ENCODE measurements around the gene ARFGEF2.

The ARFGEF2 gene

GRCh38 chr20:48952656-48953055 is 31.1 kb downstream of the ARFGEF2 start:
- Mint-ChIP-seq H3K36me3 (ENCODE audit: insufficient read depth) (peaks cover 56% of the 10 kb centered on the region), H3K27me3 (no peaks in the 10 kb centered on the region), H3K4me3 (no peak overlapping the region), H3K27ac (ENCODE audit: low read depth) (no peak overlapping the region), H3K4me1 (no peaks in the 10 kb centered on the region), H3K9me3 (no peaks in the 10 kb centered on the region)
- ATAC-seq (replicated peaks; ENCODE audit: extremely low read depth, poor library complexity, severe bottlenecking) (no peak), DNase-seq (ENCODE audit: low spot score in 2 of 2) (no peak)

GRCh38 chr20:48953653-48954052 is 32.1 kb downstream of the ARFGEF2 start:
- DNase-seq (ENCODE audit: low spot score in 2 of 2): no peak
- H3K36me3 Mint-ChIP-seq (ENCODE audit: insufficient read depth): peaks cover 61% of the 10 kb centered on the region
- no peaks in the 10 kb centered on the region for H3K9me3 Mint-ChIP-seq
- no peaks in the 10 kb centered on the region for H3K4me1 Mint-ChIP-seq
- no peak overlapping the region for H3K27ac Mint-ChIP-seq (ENCODE audit: low read depth)
- no peak overlapping the region for H3K4me3 Mint-ChIP-seq
- no peaks in the 10 kb centered on the region for H3K27me3 Mint-ChIP-seq
- ATAC-seq (replicated peaks; ENCODE audit: extremely low read depth, poor library complexity, severe bottlenecking): no peak

- H3K36me3 Mint-ChIP-seq (ENCODE audit: insufficient read depth): peaks cover 59% of the 10 kb centered on the region
- ATAC-seq (replicated peaks; ENCODE audit: extremely low read depth, poor library complexity, severe bottlenecking) (no peak), DNase-seq (ENCODE audit: low spot score in 2 of 2) (no peak)
- no peak overlapping the region for H3K27ac Mint-ChIP-seq (ENCODE audit: low read depth)
- no peaks in the 10 kb centered on the region for H3K27me3 Mint-ChIP-seq
- no peak overlapping the region for H3K4me3 Mint-ChIP-seq
- no peaks in the 10 kb centered on the region for H3K4me1 Mint-ChIP-seq
- H3K9me3 Mint-ChIP-seq: no peaks in the 10 kb centered on the region
Measured at GRCh38 chr20:48956052-48956451, 34.5 kb downstream of the ARFGEF2 start.

- ATAC-seq (replicated peaks; ENCODE audit: extremely low read depth, poor library complexity, severe bottlenecking) (no peak), DNase-seq (ENCODE audit: low spot score in 2 of 2) (no peak)
- Mint-ChIP-seq H3K9me3 (no peaks in the 10 kb centered on the region), H3K4me3 (no peak overlapping the region), H3K36me3 (ENCODE audit: insufficient read depth) (peaks cover 54% of the 10 kb centered on the region), H3K27me3 (no peaks in the 10 kb centered on the region), H3K4me1 (no peaks in the 10 kb centered on the region), H3K27ac (ENCODE audit: low read depth) (peak overlapping the region; percentile 68)
Measured at GRCh38 chr20:48957053-48957481, 35.6 kb downstream of the ARFGEF2 start.

- DNase-seq (ENCODE audit: low spot score in 2 of 2) (no peak), ATAC-seq (replicated peaks; ENCODE audit: extremely low read depth, poor library complexity, severe bottlenecking) (no peak)
- Mint-ChIP-seq H3K4me3 (no peak overlapping the region), H3K9me3 (no peaks in the 10 kb centered on the region), H3K36me3 (ENCODE audit: insufficient read depth) (peaks cover 49% of the 10 kb centered on the region), H3K27ac (ENCODE audit: low read depth) (peak overlapping the region; percentile 68), H3K27me3 (no peaks in the 10 kb centered on the region), H3K4me1 (no peaks in the 10 kb centered on the region)
Measured at GRCh38 chr20:48957533-48957932, 36.0 kb downstream of the ARFGEF2 start.

GRCh38 chr20:48958743-48959142 is 37.2 kb downstream of the ARFGEF2 start:
- Mint-ChIP-seq H3K36me3 (ENCODE audit: insufficient read depth) (peaks cover 45% of the 10 kb centered on the region), H3K4me3 (no peak overlapping the region), H3K4me1 (no peaks in the 10 kb centered on the region), H3K27me3 (no peaks in the 10 kb centered on the region), H3K27ac (ENCODE audit: low read depth) (no peak overlapping the region), H3K9me3 (no peaks in the 10 kb centered on the region)
- no peak for DNase-seq (ENCODE audit: low spot score in 2 of 2)
- no peak for ATAC-seq (replicated peaks; ENCODE audit: extremely low read depth, poor library complexity, severe bottlenecking)

- Mint-ChIP-seq H3K4me1 (no peaks in the 10 kb centered on the region), H3K27ac (ENCODE audit: low read depth) (no peak overlapping the region), H3K27me3 (no peaks in the 10 kb centered on the region), H3K9me3 (no peaks in the 10 kb centered on the region), H3K36me3 (ENCODE audit: insufficient read depth) (peaks cover 41% of the 10 kb centered on the region), H3K4me3 (no peak overlapping the region)
- no peak for DNase-seq (ENCODE audit: low spot score in 2 of 2)
- ATAC-seq (replicated peaks; ENCODE audit: extremely low read depth, poor library complexity, severe bottlenecking): no peak
Measured at GRCh38 chr20:48959899-48960550, 38.5 kb downstream of the ARFGEF2 start.

GRCh38 chr20:48962421-48962820 is 40.9 kb downstream of the ARFGEF2 start:
- DNase-seq (ENCODE audit: low spot score in 2 of 2): no peak
- Mint-ChIP-seq H3K27me3 (no peaks in the 10 kb centered on the region), H3K27ac (ENCODE audit: low read depth) (no peak overlapping the region), H3K36me3 (ENCODE audit: insufficient read depth) (peaks cover 33% of the 10 kb centered on the region), H3K9me3 (no peaks in the 10 kb centered on the region), H3K4me3 (no peak overlapping the region), H3K4me1 (no peaks in the 10 kb centered on the region)
- no peak for ATAC-seq (replicated peaks; ENCODE audit: extremely low read depth, poor library complexity, severe bottlenecking)

- Mint-ChIP-seq H3K9me3 (no peaks in the 10 kb centered on the region), H3K4me3 (no peak overlapping the region), H3K36me3 (ENCODE audit: insufficient read depth) (peaks cover 30% of the 10 kb centered on the region), H3K4me1 (no peaks in the 10 kb centered on the region), H3K27ac (ENCODE audit: low read depth) (peak overlapping the region; percentile 32), H3K27me3 (no peaks in the 10 kb centered on the region)
- ATAC-seq (replicated peaks; ENCODE audit: extremely low read depth, poor library complexity, severe bottlenecking): no peak
- no peak for DNase-seq (ENCODE audit: low spot score in 2 of 2)
Measured at GRCh38 chr20:48962976-48963771, 41.7 kb downstream of the ARFGEF2 start.

- peaks cover 38% of the 10 kb centered on the region for H3K36me3 Mint-ChIP-seq (ENCODE audit: insufficient read depth)
- no peak for DNase-seq (ENCODE audit: low spot score in 2 of 2)
Measured at GRCh38 chr20:48965189-48965910, 43.8 kb downstream of the ARFGEF2 start.

GRCh38 chr20:48970681-48971365 is 49.3 kb downstream of the ARFGEF2 start:
- no peak overlapping the region for H3K27ac Mint-ChIP-seq (ENCODE audit: low read depth)
- ATAC-seq (replicated peaks; ENCODE audit: extremely low read depth, poor library complexity, severe bottlenecking) (no peak), DNase-seq (ENCODE audit: low spot score in 2 of 2) (no peak)
- no peak overlapping the region for H3K4me3 Mint-ChIP-seq
- H3K27me3 Mint-ChIP-seq: no peaks in the 10 kb centered on the region
- H3K4me1 Mint-ChIP-seq: no peaks in the 10 kb centered on the region
- peaks cover 39% of the 10 kb centered on the region for H3K36me3 Mint-ChIP-seq (ENCODE audit: insufficient read depth)
- no peaks in the 10 kb centered on the region for H3K9me3 Mint-ChIP-seq

More at GRCh38 chr20:48965189-48965910, 43.8 kb downstream of the ARFGEF2 start:
- Mint-ChIP-seq H3K27me3 (no peaks in the 10 kb centered on the region), H3K4me1 (no peaks in the 10 kb centered on the region), H3K27ac (ENCODE audit: low read depth) (no peak overlapping the region), H3K4me3 (no peak overlapping the region), H3K9me3 (no peaks in the 10 kb centered on the region)
- ATAC-seq (replicated peaks; ENCODE audit: extremely low read depth, poor library complexity, severe bottlenecking): no peak

- no peaks in the 10 kb centered on the region for H3K9me3 Mint-ChIP-seq
- H3K27ac Mint-ChIP-seq (ENCODE audit: low read depth): no peak overlapping the region
- DNase-seq (ENCODE audit: low spot score in 2 of 2): no peak
- H3K27me3 Mint-ChIP-seq: no peaks in the 10 kb centered on the region
- no peak for ATAC-seq (replicated peaks; ENCODE audit: extremely low read depth, poor library complexity, severe bottlenecking)
- no peaks in the 10 kb centered on the region for H3K4me1 Mint-ChIP-seq
- peaks cover 48% of the 10 kb centered on the region for H3K36me3 Mint-ChIP-seq (ENCODE audit: insufficient read depth)
- no peak overlapping the region for H3K4me3 Mint-ChIP-seq
Measured at GRCh38 chr20:48971956-48972355, 50.4 kb downstream of the ARFGEF2 start.
